ENCODE data around the gene ABCG2.
"Not testable (repeated sequence)": the region's sequence is repeated elsewhere in the genome, so short reads cannot be mapped to it uniquely, and the experiment has no call there.

The ABCG2 gene

GRCh38 chr4:88130003-88130402 is 28.4 kb downstream of the ABCG2 start:
- no peak for DNase-seq (ENCODE audit: low read depth)
- H3K4me3 ChIP-seq (ENCODE audit: low read depth, low read length) = no peak overlapping the region

- not testable (repeated sequence) for DNase-seq (ENCODE audit: low read depth); H3K4me3 ChIP-seq (ENCODE audit: low read depth, low read length)
Measured at GRCh38 chr4:88122260-88122659, 36.2 kb downstream of the ABCG2 start.

GRCh38 chr4:88119943-88120342 is 38.5 kb downstream of the ABCG2 start:
- no peak for DNase-seq (ENCODE audit: low read depth)
- no peak overlapping the region for H3K4me3 ChIP-seq (ENCODE audit: low read depth, low read length)

GRCh38 chr4:88115587-88115986 is 42.9 kb downstream of the ABCG2 start:
- no peak for DNase-seq (ENCODE audit: low read depth)
- no peak overlapping the region for H3K4me3 ChIP-seq (ENCODE audit: low read depth, low read length)

- DNase-seq (ENCODE audit: low read depth) = no peak
- H3K4me3 ChIP-seq (ENCODE audit: low read depth, low read length) = no peak overlapping the region
Measured at GRCh38 chr4:88112856-88113255, 45.6 kb downstream of the ABCG2 start.

GRCh38 chr4:88110826-88111225 is 47.6 kb downstream of the ABCG2 start:
- no peak for DNase-seq (ENCODE audit: low read depth)
- H3K4me3 ChIP-seq (ENCODE audit: low read depth, low read length) = no peak overlapping the region

GRCh38 chr4:88109123-88109881 is 49.1 kb downstream of the ABCG2 start:
- no peak for DNase-seq (ENCODE audit: low read depth)
- no peak overlapping the region for H3K4me3 ChIP-seq (ENCODE audit: low read depth, low read length)

- H3K4me3 ChIP-seq (ENCODE audit: low read depth, low read length) = no peak overlapping the region
- no peak for DNase-seq (ENCODE audit: low read depth)
Measured at GRCh38 chr4:88108747-88109122, 49.7 kb downstream of the ABCG2 start.

- DNase-seq (ENCODE audit: low read depth); H3K4me3 ChIP-seq (ENCODE audit: low read depth, low read length): not testable (repeated sequence)
Measured at GRCh38 chr4:88108108-88108465, 50.4 kb downstream of the ABCG2 start.

- DNase-seq (ENCODE audit: low read depth) = no peak
- H3K4me3 ChIP-seq (ENCODE audit: low read depth, low read length) = no peak overlapping the region
Measured at GRCh38 chr4:88107406-88108107, 50.9 kb downstream of the ABCG2 start.

GRCh38 chr4:88106205-88106604 is 52.2 kb downstream of the ABCG2 start:
- no peak overlapping the region for H3K4me3 ChIP-seq (ENCODE audit: low read depth, low read length)
- DNase-seq (ENCODE audit: low read depth) = peak; percentile 22

GRCh38 chr4:88104902-88105610 is 53.4 kb downstream of the ABCG2 start:
- peak; percentile 68 for DNase-seq (ENCODE audit: low read depth)
- H3K4me3 ChIP-seq (ENCODE audit: low read depth, low read length) = no peak overlapping the region

GRCh38 chr4:88102026-88102425 is 56.4 kb downstream of the ABCG2 start:
- H3K4me3 ChIP-seq (ENCODE audit: low read depth, low read length) = no peak overlapping the region
- DNase-seq (ENCODE audit: low read depth) = no peak

GRCh38 chr4:88101165-88101564 is 57.3 kb downstream of the ABCG2 start:
- no peak for DNase-seq (ENCODE audit: low read depth)
- no peak overlapping the region for H3K4me3 ChIP-seq (ENCODE audit: low read depth, low read length)

- DNase-seq (ENCODE audit: low read depth) = no peak
- no peak overlapping the region for H3K4me3 ChIP-seq (ENCODE audit: low read depth, low read length)
Measured at GRCh38 chr4:88098993-88099752, 59.3 kb downstream of the ABCG2 start.

GRCh38 chr4:88097781-88098180 is 60.7 kb downstream of the ABCG2 start:
- DNase-seq (ENCODE audit: low read depth) = no peak
- no peak overlapping the region for H3K4me3 ChIP-seq (ENCODE audit: low read depth, low read length)

GRCh38 chr4:88097301-88097700 is 61.1 kb downstream of the ABCG2 start:
- no peak for DNase-seq (ENCODE audit: low read depth)

GRCh38 chr4:88093874-88094273 is 64.6 kb downstream of the ABCG2 start:
- no peak for DNase-seq (ENCODE audit: low read depth)
- H3K4me3 ChIP-seq (ENCODE audit: low read depth, low read length) = no peak overlapping the region

More at GRCh38 chr4:88097301-88097700, 61.1 kb downstream of the ABCG2 start:
- H3K4me3 ChIP-seq (ENCODE audit: low read depth, low read length) = no peak overlapping the region

- no peak for DNase-seq (ENCODE audit: low read depth)
- H3K4me3 ChIP-seq (ENCODE audit: low read depth, low read length) = no peak overlapping the region
Measured at GRCh38 chr4:88091378-88091777, 67.1 kb downstream of the ABCG2 start.

GRCh38 chr4:88090898-88091297 is 67.5 kb downstream of the ABCG2 start:
- H3K4me3 ChIP-seq (ENCODE audit: low read depth, low read length) = no peak overlapping the region
- DNase-seq (ENCODE audit: low read depth) = no peak
